AG04449 (cell line): ENCODE data around the gene ADGRL4.
"Not testable (repeated sequence)": the region's sequence is repeated elsewhere in the genome, so short reads cannot be mapped to it uniquely, and the experiment has no call there.

Source experiments
- CTCF ChIA-PET: fragments of 350-600 bp; formaldehyde crosslinking; extraction: SDS; loops from one replicate; lab custom pipeline; 2021; ENCODE audit warnings: antibody characterized with exemption; lab: Yijun Ruan, JAX
- POLR2A ChIA-PET: fragments of 400-600, 350-600 bp; formaldehyde crosslinking; extraction: SDS; loops from one replicate; lab custom pipeline; 2020; ENCODE audit warnings: antibody characterized with exemption, inconsistent platforms; lab: Yijun Ruan, JAX
- DNase-seq: peaks from one replicate; pipeline ENCODE4 v3.0.0-alpha.2; 2010; ENCODE audit warnings: low read depth, low spot score
- H3K4me3 ChIP-seq: 2 replicates; pipeline ENCODE4 v1.5.1; 2011; ENCODE audit warnings: low read depth, mild to moderate bottlenecking, control low read depth, low read length
- TF ChIP-seq, protein P1 (sequence below): IDR thresholded peaks from one replicate; pipeline ENCODE4 v1.5.1; 2011; ENCODE audit warnings: mild to moderate bottlenecking, moderate library complexity, low read length, control low read depth, inconsistent platforms; ENCODE audit not compliant: insufficient read depth; ENCODE audit errors: missing control alignments

The ADGRL4 gene

DNA sequence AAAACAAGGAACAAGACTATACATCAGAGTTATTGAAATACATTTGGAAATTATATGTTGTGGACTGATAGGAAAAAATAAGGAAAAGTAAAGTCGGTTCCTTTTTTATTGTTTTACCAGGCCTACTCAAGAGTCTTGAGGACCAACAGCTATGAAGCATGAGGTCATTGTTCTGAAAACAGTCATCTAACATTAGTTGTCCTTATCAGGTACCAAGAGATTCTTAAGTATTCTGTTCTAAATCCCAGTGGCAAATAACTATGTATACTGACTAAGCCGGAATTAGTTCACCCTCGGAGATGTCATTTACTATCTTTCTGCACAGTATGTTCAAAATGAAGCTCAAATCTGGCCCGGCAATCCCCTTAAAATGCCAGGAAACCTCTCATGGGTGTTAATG, 585 bp downstream of the ADGRL4 start:
- TF ChIP-seq, protein P1, sequence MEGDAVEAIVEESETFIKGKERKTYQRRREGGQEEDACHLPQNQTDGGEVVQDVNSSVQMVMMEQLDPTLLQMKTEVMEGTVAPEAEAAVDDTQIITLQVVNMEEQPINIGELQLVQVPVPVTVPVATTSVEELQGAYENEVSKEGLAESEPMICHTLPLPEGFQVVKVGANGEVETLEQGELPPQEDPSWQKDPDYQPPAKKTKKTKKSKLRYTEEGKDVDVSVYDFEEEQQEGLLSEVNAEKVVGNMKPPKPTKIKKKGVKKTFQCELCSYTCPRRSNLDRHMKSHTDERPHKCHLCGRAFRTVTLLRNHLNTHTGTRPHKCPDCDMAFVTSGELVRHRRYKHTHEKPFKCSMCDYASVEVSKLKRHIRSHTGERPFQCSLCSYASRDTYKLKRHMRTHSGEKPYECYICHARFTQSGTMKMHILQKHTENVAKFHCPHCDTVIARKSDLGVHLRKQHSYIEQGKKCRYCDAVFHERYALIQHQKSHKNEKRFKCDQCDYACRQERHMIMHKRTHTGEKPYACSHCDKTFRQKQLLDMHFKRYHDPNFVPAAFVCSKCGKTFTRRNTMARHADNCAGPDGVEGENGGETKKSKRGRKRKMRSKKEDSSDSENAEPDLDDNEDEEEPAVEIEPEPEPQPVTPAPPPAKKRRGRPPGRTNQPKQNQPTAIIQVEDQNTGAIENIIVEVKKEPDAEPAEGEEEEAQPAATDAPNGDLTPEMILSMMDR = no peak
- ChIA-PET POLR2A (no interaction called here), CTCF (no interaction called here)
- H3K4me3 ChIP-seq = peak overlapping the region; percentile 58
- DNase-seq = no peak

DNA sequence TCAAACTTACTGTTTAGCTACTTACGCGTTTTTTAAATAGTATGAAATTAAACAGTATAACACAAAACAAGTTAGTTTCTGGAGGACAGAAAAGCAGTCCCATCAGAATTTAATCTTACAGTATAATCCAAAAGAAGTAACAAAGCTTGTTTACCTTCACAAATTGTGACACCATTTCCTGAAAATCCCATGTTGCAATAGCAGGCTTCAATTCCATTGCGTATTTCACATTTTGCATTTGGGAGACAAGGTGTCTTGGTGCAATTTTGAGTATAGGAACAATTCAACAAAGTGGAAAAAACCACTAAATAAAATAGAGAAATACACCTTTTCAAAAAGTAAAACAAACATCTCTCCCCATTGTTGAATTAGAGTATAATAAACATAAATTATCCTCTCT, 1.6 kb downstream of the ADGRL4 start:
- DNase-seq = no peak
- CTCF ChIA-PET = interaction anchor here (1.1 kb wide), 1 partner anchor 184 kb away, joined by 3 read pairs; no protein-coding TSS in a partner anchor
- H3K4me3 ChIP-seq = no peak overlapping the region
- TF ChIP-seq, protein P1 = no peak
- POLR2A ChIA-PET = no interaction called here

DNA sequence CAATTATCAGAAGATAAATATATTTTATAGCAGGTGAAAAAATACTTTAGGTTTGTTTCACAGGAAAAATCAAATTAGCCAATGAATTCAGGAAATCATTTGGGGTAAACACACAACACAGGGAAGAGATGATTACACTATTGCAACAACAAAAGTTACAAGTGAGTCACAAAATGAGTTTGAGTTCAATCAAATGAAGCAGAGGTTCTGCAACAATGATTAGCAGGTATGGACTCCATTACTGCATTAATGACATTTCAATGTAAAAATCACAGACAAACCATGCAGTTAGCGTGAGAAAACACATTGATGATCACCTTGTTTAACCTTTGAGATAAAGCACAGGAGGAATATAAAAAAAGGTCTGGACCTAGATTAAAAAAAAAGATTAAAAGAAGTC, 9.7 kb downstream of the ADGRL4 start:
- H3K4me3 ChIP-seq = no peak overlapping the region
- POLR2A ChIA-PET = no interaction called here
- TF ChIP-seq, protein P1 = no peak
- DNase-seq = no peak
- CTCF ChIA-PET = no interaction called here

GRCh38 chr1:78987042-78987441, 19.5 kb downstream of the ADGRL4 start:
- POLR2A ChIA-PET = no interaction called here

GRCh38 chr1:78980511-78980910, 26.0 kb downstream of the ADGRL4 start:
- DNase-seq = no peak
- ChIA-PET POLR2A (no interaction called here), CTCF (no interaction called here)
- TF ChIP-seq, protein P1 = no peak
- H3K4me3 ChIP-seq = no peak overlapping the region

More at GRCh38 chr1:78987042-78987441, 19.5 kb downstream of the ADGRL4 start:
- TF ChIP-seq, protein P1 = no peak
- CTCF ChIA-PET = no interaction called here
- no peak for DNase-seq
- H3K4me3 ChIP-seq = no peak overlapping the region

DNA sequence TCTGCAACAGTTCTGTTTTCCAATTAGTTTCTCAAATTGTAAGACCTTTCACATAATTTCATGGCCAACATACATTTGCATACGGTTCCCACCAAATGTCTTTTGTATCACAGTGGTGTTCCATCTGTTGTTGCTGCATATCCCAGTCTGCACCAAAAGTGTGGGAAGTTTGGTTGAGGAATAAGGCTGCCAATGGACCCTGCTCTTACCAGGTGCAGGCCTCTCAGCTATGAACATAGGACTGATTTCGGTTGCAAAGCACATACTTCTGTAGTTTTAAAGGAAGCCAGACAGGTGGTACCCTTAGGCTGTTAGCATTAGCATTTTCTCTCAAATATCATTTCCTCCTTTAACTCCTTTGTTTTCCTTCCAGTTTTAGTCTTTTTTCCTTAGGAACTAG, 33.8 kb downstream of the ADGRL4 start:
- DNase-seq = no peak
- CTCF ChIA-PET = no interaction called here
- TF ChIP-seq, protein P1 = no peak
- POLR2A ChIA-PET = no interaction called here
- no peak overlapping the region for H3K4me3 ChIP-seq

DNA sequence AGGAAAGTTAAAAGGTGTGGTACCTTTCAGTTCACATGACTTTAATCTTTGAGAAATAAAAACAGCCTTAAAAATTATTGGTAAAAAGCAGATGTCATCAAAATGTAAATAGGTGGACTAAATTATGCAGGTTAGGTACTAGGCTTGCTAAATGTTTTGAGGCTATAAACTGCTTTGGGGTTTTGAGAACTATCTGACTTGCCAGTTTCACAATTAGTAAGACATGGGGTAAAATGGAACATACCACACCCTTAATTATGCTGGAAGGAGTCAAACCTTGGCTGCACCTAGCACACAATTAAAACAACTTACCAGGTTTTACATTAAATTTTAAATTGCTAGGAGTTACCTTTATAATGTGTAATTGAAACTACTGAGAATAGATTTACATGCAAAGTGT, 39.4 kb downstream of the ADGRL4 start:
- DNase-seq, H3K4me3 ChIP-seq, CTCF ChIA-PET, POLR2A ChIA-PET: not testable (repeated sequence)
